GM18526 (cell line): ENCODE measurements around the gene COL4A1.

Source experiments
- POLR2A ChIP-seq: IDR thresholded peaks from 3 replicates; pipeline ENCODE4 v1.6.1; 2011; ENCODE audit not compliant: insufficient read length; ENCODE audit errors: extremely low read depth

COL4A1 gene

DNA sequence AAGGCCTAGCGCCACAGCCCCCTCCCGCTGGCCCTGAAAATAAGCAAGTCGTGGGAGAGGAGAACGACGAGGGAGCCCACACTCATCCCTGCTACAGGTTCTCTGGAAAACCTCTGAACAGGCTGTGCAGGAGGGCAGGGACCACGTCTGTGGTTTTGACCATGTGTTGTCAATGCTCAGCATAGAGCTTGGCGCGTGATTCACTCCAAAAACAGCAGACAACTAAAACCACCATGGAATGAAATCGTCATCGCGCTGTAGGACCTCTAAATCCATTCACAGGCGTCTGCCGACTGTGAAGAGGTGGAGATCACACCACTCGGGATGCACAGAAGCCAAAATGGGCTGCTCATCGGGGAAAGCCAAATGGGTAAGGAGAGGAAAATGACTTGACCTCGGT is 121.3 kb downstream of the COL4A1 start:
- no peak for TF ChIP-seq POLR2A

DNA sequence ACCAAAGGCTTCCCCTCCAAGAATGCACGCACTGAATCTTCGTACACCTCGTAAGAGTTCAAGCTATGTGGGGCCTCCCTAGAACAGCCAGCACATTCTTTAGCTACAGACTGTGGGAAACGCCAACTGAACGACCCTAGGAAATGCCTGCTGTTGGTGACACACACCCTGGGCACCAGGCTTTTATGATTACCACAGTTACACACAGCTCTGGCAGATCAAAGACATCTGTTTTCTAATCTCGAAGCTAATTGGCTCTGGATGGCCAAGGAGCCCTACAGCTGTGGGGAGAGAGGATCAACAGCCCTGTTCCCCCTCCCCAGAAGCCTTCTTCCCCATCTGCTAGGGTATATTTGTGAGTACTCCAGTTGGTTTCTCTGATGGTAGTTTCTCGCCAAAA is 123.0 kb downstream of the COL4A1 start:
- no peak for TF ChIP-seq POLR2A

DNA sequence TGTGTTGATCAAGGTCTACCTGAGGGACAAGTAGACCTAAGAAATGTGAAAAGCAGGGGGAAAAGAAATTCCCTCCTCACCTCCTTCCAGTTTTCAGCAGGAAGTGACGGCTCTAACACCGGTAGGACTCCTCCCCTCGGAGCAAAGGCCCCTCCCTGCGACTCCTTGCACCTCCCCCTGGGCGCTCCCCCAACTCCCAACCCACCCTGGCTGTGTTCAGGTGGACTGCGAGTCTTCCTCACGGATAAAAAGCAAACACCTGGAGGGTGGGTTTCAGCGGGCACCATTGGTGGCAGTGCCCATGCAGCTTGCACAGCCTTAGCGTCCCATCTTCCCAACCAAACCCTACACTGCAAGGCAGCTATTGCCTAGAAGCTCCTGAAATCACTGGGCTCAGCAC is 124.5 kb downstream of the COL4A1 start:
- no peak for TF ChIP-seq POLR2A

DNA sequence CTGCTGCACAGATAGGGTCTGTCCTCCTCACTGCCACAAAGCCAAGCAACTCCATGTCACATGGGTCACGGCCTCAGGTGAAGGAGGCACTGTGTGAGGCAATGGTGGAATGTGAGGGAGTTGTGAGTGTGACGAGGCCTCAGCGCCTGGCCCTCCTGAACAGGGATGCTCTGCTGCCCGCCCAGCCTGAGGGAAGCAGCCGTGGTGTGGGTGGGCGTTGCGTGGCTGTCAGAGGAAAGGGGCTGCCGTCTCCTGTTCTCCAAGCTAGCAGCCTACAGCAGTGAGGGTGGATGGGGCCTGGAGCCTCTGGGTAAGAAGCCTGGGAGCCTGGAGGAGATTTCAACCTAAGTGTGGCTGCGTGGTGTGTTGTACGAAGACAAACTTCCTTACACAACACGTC is 125.0 kb downstream of the COL4A1 start:
- no peak for TF ChIP-seq POLR2A

DNA sequence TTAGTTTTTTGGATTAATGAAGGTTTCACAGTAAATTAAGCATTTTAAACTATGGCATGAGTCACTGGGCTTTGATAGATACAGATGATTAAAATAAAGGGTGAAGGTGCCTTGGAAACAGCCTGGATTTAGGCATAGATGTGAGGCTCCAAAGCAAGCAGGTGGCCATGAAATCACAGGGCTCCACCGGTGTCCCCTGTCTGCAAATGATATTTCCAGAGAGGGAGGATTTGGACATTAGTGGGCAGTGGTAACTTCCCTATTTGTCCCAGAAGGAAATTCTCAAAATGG is 127.2 kb downstream of the COL4A1 start:
- no peak for TF ChIP-seq POLR2A

DNA sequence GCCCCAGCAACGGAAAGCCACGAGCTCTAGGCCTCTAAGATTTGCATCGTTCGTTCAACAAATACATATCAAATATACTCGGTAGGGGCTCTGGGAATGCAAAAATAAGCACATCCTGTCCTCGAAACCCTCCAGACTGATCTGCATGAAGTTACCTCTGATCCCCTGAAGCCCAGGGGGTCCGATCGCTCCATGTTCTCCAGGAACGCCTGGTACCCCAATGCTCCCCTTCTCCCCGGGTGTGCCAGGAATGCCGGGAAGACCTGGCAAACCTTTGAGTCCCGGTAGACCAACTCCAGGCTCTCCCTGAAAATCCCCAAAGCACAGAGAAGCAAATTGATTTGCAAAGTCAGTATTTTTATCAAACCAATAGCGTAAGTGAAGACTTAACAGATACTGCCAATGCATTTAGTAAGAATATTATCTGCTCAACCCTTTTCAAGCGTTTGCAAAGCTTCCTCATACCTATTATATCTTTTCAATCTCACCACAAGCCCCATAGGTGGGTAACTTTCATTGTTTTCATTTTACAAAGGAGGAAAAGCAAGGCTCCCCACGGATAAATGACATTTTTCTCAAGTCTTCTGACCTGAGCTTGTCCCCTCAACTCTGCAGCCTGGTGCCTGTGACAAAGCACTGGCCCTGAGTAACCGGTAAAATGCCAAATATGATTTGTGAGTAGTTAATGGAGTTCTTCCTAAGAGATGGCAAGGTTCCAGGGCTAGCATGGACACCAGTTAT is 127.7 kb downstream of the COL4A1 start:
- TF ChIP-seq POLR2A, result no peak

DNA sequence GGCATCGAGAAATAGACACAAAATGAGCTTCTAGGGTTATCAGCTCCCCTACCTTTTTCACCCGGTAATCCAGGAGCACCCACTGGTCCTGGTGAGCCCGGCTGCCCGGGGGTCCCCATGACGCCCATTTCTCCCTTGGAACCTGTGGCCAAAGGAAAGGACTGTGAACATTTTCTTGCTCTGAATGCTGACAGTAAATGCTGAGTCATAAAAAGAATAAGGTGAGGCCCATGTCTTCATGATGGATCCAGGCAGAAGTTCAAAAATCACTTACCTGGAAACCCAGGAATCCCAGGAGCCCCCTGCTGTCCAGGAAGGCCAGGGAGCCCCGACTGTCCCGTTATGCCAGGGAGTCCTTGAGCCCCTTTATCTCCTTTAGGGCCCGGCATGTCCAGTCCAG is 129.2 kb downstream of the COL4A1 start:
- no peak for TF ChIP-seq POLR2A

DNA sequence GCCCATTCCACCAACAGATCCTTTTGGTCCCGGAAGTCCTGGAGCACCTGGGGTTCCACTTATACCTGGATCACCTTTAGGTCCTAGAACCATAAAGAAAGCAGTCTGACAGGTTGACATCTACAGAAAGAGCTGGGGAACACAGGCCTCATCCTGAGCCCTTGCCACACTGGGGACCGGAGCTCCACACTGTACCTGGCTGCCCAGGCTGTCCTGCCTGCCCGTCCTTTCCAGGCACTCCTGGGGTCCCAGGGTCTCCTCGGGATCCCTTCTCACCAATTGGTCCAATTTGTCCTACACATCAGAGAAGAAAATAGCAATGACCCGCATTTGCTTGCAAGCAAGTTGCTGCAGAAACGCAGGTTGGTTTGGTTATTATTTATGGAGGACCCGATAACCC is 130.5 kb downstream of the COL4A1 start:
- no peak for TF ChIP-seq POLR2A

DNA sequence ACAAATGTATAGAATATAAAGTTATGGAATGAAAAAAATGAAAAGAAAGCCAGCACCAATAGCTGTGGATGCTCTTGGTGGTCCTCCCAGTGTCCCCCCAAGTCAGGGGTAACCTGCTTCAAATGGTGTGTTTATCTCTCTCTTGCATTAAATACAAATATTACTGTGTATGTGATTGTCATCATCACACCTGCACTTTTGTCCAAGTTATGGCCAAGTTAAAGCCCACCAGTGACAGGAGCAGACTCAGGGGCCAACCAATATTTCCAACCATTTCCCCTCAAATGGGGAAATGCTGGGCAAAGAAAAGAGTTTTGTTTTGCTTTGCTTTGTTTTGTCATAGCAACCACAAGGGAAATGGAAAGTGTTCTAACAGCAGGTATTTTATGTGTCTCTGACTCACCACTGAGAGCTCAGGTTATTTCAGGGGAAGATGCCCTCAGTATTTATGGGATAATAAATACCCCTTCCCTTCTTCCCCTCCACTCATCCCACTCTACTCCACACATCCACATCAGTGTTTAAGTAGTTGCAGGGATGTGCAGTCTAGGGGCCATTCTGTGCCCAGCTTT is 133.6 kb downstream of the COL4A1 start:
- no peak for TF ChIP-seq POLR2A

DNA sequence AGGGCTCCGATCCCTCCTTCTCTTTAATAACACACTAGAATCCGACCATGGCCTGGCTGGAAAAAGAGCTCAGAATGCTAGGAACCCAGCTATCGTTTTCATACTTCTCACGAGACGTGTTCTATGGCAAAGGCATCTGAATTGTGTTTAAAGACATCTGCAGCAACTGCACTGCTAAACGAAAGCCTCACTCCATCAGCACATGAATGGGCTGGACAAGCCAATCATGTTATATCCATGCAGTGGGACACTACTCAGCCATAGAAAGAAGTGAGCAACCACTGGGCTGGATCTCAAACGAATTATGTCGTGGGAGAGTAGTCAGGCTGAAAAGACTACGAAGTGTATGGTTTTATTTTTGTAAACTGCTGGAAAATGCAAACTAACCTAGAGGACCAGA is 136.1 kb downstream of the COL4A1 start:
- TF ChIP-seq POLR2A, result no peak

DNA sequence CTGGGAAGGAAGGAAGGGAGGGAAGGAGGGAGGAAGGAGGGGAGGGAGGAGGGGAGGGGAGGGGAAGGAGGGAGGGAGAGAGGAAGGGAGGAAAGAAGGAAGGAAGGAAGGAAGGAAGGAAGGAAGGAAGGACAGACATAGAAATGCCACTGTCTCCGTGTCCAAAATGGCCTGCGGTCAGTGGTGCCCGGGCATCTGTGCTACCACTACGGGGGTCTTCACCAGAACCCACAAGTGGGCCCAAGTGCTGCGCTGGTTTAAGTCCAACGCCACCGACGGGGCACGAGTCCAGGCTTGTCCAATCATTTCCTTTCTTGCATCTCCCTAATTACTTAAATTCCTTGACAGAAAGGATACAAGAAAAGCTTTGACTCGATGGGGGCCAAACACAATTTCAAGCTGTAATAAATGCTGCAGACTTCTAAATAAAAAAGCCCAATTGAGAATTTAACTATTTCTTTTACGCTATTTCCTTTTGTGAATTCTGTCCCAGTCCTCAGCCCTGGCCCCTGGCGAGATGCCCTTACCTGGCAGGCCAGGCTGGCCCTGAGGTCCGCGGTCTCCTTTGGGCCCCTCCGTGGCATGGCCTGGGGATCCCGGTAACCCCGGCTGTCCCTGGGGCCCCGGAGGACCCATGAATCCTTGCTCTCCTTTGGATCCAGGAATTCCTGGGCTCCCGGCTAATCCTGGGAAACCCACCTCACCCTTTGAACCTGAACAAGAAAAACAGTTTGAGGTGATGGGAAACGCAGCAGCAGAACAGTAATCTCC is 136.8 kb downstream of the COL4A1 start:
- no peak for TF ChIP-seq POLR2A

DNA sequence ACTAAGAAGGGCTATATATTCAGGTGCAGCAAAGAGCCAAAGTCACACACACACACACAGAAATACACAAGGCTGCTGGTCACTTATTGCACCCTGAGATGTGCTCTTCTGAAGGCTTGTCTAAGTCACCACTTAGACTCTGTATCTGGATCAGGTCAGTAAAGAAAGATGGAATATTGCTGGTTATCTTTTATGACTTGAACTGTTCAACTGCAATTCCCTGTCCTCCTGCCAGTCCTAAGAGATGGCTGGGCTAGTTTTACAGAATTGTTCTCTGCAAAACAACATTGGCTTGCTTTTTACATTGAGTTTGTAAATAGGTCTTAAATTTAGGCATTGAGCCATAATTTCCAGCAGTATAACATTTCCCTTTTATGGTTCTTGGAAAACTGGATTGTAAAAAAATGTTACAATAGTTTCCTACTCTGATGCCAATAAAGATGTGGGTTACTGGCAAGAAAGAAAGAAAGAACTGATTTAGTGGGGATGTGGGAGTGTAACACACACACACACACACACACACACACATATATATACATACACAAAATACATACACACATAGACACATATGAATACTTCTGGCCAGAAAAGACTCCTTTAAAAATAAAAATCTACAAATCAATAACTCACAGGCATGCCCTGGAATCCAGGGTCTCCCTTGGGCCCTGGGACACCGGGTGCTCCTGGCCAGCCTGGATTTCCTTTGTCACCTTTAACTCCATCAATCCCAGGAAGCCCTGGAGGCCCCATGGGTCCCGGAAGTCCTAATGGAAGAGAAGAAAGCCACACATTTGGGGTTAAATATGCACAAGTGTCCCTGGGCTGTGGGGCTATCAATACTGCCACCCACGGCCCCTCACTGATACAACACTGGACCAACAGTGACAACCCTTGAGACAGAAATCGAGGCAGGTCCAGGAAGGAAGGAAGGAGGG is 137.7 kb downstream of the COL4A1 start:
- TF ChIP-seq POLR2A, result no peak

DNA sequence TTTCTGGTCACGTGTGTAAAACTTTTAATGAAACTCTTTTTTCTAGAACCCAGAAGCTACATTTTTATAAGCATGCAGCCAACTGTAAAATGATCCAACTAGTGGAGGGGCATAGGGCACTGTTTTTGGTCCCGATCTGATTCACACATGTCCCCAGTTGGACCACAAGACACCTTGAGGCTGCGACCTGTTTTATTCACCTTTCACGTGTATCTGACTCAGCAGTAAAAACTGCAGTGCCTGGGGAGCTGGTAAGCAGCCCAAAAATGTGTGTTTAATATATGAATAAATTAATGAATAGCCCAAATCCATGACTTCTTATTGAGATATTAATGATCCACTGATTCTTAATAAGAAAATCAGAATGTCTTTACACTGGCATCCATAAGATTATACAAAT is 140.4 kb downstream of the COL4A1 start:
- TF ChIP-seq POLR2A, result no peak

DNA sequence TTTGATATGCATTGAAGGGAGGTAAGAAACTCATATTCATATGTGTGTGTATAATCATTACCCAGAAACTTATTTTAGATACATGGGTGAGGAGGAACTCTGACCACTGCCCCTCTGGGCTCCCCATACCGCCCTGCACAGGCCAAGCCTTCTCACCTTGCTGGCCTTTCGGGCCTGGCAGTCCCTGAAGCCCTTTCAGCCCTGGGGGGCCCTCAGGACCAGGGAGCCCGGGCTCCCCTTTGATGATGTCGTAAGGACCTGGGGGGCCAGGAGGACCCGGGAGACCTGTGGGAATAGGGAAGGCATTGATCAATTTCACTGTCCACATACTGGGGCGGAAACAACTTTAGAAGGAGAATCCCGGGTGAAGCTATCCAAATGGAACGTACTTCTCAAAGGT is 142.3 kb downstream of the COL4A1 start:
- TF ChIP-seq POLR2A, result no peak

DNA sequence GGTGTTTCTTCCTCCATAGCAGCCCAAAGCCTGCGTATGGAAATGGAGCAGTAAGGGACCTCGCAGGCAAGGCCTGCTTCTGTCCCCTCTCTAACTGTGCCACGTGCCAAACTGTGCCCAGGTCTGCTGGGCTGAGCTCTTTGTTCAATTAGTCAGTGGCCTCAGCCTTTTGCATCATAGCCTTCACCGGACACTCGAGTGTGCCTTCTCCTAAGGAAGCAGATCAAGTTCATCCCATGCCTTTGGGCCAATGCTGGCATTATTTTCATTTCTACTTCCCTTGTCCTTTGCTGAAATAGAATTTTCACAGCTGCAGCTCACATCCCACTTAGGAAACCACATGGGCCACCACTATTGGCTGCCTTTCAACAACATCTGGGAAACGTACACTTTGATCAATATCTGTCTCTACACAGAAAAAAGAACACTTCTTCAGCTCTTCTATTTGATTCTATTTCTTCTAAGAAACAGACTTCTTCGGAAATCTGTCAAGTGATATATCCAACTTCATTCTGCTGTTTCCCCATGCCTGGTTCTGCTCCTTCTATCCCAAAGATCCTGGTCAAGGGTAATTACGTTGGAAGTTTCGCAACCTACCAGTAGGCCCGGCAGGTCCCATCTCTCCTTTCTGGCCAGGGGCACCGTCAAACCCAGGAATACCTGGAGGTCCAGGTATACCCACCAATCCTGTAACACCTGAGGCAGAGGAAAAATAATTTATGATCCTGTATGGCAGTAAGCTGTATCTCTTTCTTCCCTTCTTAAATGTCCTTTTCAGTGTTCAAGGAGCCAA is 143.9 kb downstream of the COL4A1 start:
- no peak for TF ChIP-seq POLR2A
